ENCODE measurements around the gene EEF1AKMT4. TPM values are rescaled to one million over a fixed set of nuclear protein-coding genes. Genes with fewer than 3 reads are reported as not detected.

The EEF1AKMT4 gene
- total RNA-seq, 1 donor from 2014 or later = 15.2 TPM

DNA sequence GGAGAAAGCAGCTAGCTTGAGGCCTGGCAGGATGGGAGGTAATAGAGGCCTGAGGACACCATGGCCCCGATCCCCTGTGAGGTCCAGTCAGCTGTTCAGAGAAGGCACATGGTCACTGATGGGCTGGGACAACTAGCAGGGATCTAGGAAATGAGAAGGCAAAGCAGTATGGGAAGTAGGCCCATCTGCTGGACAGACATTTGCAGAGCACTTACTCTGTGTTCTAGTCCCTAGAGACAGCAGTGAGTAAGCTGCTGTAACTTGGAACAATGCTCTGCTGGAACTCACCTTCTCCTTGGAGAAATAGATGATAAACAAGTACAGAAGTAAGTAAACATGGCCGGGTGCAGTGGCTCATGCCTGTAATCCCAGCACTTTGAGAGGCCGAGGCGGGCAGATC is 33.5 kb downstream of the EEF1AKMT4 start:
- Mint-ChIP-seq H3K27ac (no peak overlapping the region), H3K9me3 (no peaks in the 10 kb centered on the region), H3K27me3 (ENCODE audit: insufficient read depth) (peaks cover 11% of the 10 kb centered on the region), H3K4me1 (ENCODE audit: low read depth) (no peaks in the 10 kb centered on the region), H3K4me3 (no peak overlapping the region), H3K36me3 (ENCODE audit: low read depth) (no peaks in the 10 kb centered on the region)
- intact Hi-C loops (cut with micrococcal nuclease) = no loop called here
- DNase-seq (ENCODE audit: low spot score) = no peak

DNA sequence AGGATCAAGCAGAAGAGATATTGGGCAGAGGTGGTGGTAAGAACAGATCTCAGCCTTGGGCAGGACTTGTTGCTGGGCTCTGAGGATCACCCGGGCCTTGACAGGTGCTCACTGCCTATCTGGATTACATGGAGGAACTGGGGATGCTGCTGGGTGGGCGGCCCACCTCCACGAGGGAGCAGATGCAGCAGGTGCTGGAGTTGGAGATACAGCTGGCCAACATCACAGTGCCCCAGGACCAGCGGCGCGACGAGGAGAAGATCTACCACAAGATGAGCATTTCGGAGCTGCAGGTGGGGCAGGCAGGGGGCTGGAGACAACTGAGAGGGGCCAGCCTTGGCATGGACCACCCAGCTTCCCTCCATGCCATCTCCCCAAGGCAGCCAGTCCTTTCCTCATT is 34.2 kb downstream of the EEF1AKMT4 start:
- no peak for DNase-seq (ENCODE audit: low spot score)
- H3K4me1 Mint-ChIP-seq (ENCODE audit: low read depth) = no peaks in the 10 kb centered on the region
- H3K4me3 Mint-ChIP-seq = no peak overlapping the region
- no peak overlapping the region for H3K27ac Mint-ChIP-seq
- H3K36me3 Mint-ChIP-seq (ENCODE audit: low read depth) = no peaks in the 10 kb centered on the region
- no peaks in the 10 kb centered on the region for H3K9me3 Mint-ChIP-seq
- H3K27me3 Mint-ChIP-seq (ENCODE audit: insufficient read depth) = peaks cover 8% of the 10 kb centered on the region
- intact Hi-C loops (cut with micrococcal nuclease) = no loop called here

DNA sequence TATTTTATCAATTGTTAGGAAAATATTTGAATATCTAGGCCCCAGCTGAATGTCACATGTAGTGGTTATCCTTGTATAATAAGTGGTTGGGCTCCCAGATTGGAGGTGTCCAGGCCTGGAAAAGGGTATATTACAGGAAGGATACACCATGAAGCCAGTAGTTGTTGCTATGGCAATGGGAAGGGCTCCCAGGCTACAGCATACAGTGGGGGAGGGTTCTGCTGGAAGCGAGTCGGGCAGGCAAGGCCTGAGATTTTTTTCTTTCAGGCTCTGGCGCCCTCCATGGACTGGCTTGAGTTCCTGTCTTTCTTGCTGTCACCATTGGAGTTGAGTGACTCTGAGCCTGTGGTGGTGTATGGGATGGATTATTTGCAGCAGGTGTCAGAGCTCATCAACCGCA is 35.2 kb downstream of the EEF1AKMT4 start:
- no peak overlapping the region for H3K27ac Mint-ChIP-seq
- H3K27me3 Mint-ChIP-seq (ENCODE audit: insufficient read depth) = peaks cover 10% of the 10 kb centered on the region
- H3K9me3 Mint-ChIP-seq = no peaks in the 10 kb centered on the region
- intact Hi-C loops (cut with micrococcal nuclease) = no loop called here
- peaks cover 7% of the 10 kb centered on the region for H3K4me1 Mint-ChIP-seq (ENCODE audit: low read depth)
- H3K36me3 Mint-ChIP-seq (ENCODE audit: low read depth) = no peaks in the 10 kb centered on the region
- H3K4me3 Mint-ChIP-seq = no peak overlapping the region
- DNase-seq (ENCODE audit: low spot score) = no peak

DNA sequence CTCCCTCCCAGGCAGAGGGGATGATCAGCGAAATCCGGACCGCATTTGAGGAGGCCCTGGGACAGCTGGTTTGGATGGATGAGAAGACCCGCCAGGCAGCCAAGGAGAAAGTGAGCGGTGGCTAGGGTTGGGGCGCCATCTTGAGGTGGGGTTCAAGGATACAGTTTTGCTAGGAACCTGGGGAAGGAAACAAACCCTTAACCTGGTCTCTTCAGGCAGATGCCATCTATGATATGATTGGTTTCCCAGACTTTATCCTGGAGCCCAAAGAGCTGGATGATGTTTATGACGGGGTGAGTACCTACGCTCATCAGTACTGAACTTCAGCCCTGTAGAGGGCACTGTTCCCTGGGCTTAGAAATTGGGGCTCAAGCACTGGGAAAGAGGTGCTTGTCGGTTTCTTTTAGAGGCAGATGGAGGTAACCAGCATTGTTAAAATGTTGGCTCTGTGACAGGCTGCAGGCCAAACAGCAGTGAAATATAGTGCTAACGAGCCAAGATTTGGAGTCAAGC is 40.0 kb downstream of the EEF1AKMT4 start:
- Mint-ChIP-seq H3K27ac (no peak overlapping the region), H3K4me3 (no peak overlapping the region), H3K4me1 (ENCODE audit: low read depth) (peaks cover 7% of the 10 kb centered on the region), H3K9me3 (no peaks in the 10 kb centered on the region), H3K27me3 (ENCODE audit: insufficient read depth) (peaks cover 10% of the 10 kb centered on the region), H3K36me3 (ENCODE audit: low read depth) (no peaks in the 10 kb centered on the region)
- intact Hi-C loops (cut with micrococcal nuclease) = loop anchor here (1.0 to 2.0 kb wide), 4 partner anchors 39 to 394 kb away; partner anchors contain the start of gene ABCC5
- DNase-seq (ENCODE audit: low spot score) = peak; percentile 46

DNA sequence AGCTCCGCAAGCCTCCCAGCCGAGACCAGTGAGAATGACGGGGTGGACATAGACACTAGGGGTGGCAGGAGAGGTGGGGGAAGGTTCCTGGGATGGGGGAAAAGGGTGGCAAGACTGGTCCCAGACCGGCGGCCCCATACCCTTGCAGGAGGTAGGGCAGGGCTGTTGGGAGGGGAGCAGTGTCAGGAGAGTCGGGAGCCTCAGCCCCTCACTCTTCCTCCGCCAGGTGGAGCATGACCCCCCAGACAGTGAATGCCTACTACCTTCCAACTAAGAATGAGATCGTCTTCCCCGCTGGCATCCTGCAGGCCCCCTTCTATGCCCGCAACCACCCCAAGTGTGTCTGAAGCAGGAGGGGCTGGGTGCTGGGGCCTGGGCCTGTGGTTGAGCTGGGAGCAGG is 40.9 kb downstream of the EEF1AKMT4 start:
- H3K9me3 Mint-ChIP-seq = no peaks in the 10 kb centered on the region
- H3K4me1 Mint-ChIP-seq (ENCODE audit: low read depth) = peaks cover 7% of the 10 kb centered on the region
- no peaks in the 10 kb centered on the region for H3K36me3 Mint-ChIP-seq (ENCODE audit: low read depth)
- DNase-seq (ENCODE audit: low spot score) = no peak
- peaks cover 10% of the 10 kb centered on the region for H3K27me3 Mint-ChIP-seq (ENCODE audit: insufficient read depth)
- intact Hi-C loops (cut with micrococcal nuclease) = loop anchor here (10.0 kb wide), 1 partner anchor 846 kb away; no protein-coding TSS in a partner anchor
- H3K4me3 Mint-ChIP-seq = no peak overlapping the region
- no peak overlapping the region for H3K27ac Mint-ChIP-seq

DNA sequence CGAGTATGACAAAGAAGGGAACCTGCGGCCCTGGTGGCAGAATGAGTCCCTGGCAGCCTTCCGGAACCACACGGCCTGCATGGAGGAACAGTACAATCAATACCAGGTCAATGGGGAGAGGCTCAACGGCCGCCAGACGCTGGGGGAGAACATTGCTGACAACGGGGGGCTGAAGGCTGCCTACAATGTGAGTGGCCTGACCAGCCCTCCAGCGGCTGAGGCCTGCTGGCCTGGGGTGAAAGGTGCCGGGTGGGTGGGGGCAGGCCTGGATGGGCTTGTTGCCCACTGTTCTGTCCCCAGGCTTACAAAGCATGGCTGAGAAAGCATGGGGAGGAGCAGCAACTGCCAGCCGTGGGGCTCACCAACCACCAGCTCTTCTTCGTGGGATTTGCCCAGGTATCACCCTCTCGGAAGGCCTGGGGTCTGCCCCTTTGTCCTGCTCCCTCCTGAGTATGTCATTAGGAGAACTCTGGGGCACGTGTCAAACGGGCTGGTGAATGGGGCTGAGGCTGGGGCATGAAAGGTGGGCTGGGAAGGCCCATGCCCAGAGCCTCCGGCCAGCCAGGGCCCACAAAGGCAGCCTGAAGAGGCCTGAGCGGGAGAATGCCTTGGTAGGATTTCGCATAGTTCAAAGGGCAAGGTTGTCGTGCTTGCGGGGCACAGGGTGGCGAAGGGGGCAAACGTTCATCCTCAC is 41.7 kb downstream of the EEF1AKMT4 start:
- Mint-ChIP-seq H3K4me3 (no peak overlapping the region), H3K27me3 (ENCODE audit: insufficient read depth) (peaks cover 10% of the 10 kb centered on the region), H3K9me3 (no peaks in the 10 kb centered on the region), H3K4me1 (ENCODE audit: low read depth) (peaks cover 7% of the 10 kb centered on the region), H3K27ac (no peak overlapping the region), H3K36me3 (ENCODE audit: low read depth) (no peaks in the 10 kb centered on the region)
- no peak for DNase-seq (ENCODE audit: low spot score)
- intact Hi-C loops (cut with micrococcal nuclease) = loop anchor here (10.0 kb wide), 1 partner anchor 846 kb away; no protein-coding TSS in a partner anchor

DNA sequence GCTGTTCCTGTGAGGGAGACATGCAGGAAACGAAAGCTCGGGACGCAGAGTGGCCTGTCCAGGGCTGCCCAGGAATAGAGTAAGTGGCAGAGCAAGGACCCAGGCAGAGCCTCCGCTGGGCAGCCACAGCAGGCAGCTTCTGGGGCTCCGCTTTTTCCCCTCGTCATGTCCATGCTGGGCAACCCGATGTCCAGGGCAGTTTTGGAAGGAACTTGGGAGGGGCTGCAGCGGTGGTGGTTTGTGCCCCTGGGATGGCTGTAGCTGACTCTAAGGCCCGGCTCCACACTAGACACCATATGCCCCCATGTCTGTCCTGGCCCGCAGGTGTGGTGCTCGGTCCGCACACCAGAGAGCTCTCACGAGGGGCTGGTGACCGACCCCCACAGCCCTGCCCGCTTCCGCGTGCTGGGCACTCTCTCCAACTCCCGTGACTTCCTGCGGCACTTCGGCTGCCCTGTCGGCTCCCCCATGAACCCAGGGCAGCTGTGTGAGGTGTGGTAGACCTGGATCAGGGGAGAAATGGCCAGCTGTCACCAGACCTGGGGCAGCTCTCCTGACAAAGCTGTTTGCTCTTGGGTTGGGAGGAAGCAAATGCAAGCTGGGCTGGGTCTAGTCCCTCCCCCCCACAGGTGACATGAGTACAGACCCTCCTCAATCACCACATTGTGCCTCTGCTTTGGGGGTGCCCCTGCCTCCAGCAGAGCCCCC is 42.4 kb downstream of the EEF1AKMT4 start:
- Mint-ChIP-seq H3K36me3 (ENCODE audit: low read depth) (no peaks in the 10 kb centered on the region), H3K9me3 (no peaks in the 10 kb centered on the region), H3K4me1 (ENCODE audit: low read depth) (peaks cover 7% of the 10 kb centered on the region), H3K4me3 (no peak overlapping the region), H3K27me3 (ENCODE audit: insufficient read depth) (peaks cover 11% of the 10 kb centered on the region), H3K27ac (no peak overlapping the region)
- intact Hi-C loops (cut with micrococcal nuclease) = loop anchor here (10.0 kb wide), 1 partner anchor 847 kb away; no protein-coding TSS in a partner anchor
- no peak for DNase-seq (ENCODE audit: low spot score)

DNA sequence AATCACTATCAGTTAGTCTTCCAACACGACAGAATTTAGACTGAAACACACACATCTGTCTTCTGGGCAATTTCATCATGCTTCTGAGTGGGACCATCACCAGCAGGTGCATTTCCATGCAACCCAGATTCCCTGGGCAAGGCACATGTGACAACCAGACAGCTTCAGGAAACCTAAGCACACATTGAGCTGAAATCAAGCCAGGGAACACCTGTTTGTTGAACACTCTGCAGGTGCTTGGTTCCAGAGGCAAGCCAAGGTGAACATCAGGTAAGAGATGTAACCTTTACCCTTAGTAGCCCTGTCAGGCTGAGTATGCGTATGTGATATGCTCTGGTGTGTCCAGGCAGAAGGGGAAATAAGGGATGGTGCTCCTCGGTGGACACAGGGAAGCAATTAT is 46.3 kb downstream of the EEF1AKMT4 start:
- intact Hi-C loops (cut with micrococcal nuclease) = loop anchor here (10.0 kb wide), 1 partner anchor 851 kb away; no protein-coding TSS in a partner anchor
- no peak for DNase-seq (ENCODE audit: low spot score)
- Mint-ChIP-seq H3K4me3 (no peak overlapping the region), H3K9me3 (no peaks in the 10 kb centered on the region), H3K36me3 (ENCODE audit: low read depth) (peaks cover 13% of the 10 kb centered on the region), H3K27me3 (ENCODE audit: insufficient read depth) (peaks cover 8% of the 10 kb centered on the region), H3K4me1 (ENCODE audit: low read depth) (peaks cover 17% of the 10 kb centered on the region), H3K27ac (no peak overlapping the region)

DNA sequence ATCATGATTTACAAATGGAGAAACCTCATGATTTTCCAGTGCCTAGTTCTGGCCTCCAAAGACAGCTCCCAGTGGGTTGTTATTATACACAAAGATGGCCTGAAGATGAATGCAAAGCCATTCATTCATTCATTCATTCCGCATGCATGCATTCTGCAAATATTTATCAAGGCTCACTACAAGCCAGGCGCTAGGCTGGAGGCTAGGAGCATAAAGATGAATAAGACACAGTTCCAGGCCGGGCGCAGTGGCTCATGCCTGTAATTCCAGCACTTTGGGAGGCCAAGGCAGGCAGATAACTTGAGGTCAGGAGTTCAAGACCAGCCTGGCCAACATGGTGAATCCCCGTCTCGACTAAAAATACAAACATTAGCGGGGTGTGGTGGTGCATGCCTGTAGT is 47.1 kb downstream of the EEF1AKMT4 start:
- DNase-seq (ENCODE audit: low spot score) = no peak
- H3K27me3 Mint-ChIP-seq (ENCODE audit: insufficient read depth) = peaks cover 8% of the 10 kb centered on the region
- H3K4me3 Mint-ChIP-seq = peak overlapping the region; percentile 53
- no peaks in the 10 kb centered on the region for H3K9me3 Mint-ChIP-seq
- intact Hi-C loops (cut with micrococcal nuclease) = loop anchor here (10.0 kb wide), 1 partner anchor 852 kb away; no protein-coding TSS in a partner anchor
- H3K36me3 Mint-ChIP-seq (ENCODE audit: low read depth) = peaks cover 18% of the 10 kb centered on the region
- H3K4me1 Mint-ChIP-seq (ENCODE audit: low read depth) = peaks cover 21% of the 10 kb centered on the region
- H3K27ac Mint-ChIP-seq = peak overlapping the region; percentile 29

DNA sequence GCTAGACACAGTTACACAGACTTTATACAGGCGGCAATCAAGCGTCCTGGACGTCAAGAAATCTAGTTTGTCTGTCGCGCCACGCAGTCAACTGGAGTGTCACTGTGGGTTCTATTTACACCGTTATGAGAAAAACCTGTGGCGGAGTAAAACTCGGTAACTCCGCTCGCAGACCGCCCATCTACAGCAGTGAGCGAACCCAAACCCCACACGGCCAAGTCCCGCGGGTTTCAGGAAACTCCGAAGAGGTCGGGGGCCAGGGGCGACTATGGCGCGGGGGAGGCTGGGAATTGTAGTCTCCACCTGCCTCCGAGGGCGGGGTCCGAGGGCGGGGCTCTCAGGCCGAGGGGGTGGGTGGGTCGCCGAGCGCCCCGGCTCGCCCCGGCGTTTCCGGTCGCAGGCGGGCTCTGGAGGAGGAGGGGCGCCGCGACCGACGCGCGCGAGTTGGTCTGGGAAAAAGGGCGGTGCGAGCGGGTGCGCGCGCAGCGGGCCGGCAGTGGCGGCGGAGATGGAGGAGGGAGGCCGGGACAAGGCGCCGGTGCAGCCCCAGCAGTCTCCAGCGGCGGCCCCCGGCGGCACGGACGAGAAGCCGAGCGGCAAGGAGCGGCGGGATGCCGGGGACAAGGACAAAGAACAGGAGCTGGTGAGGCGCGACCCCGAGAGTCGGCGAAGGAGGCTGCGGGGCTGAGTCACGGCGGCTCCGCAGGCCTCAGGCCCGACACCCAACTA is 49.5 kb downstream of the EEF1AKMT4 start, which contains the start of gene PSMD2:
Gene PSMD2, plus strand, starts transcription at position 483 of the 729 bp plus-strand sequence. Its CDS starts 26 bp downstream, at position 509.
- Mint-ChIP-seq H3K27ac (peak within 1 kb of the TSS; percentile 85), H3K36me3 (ENCODE audit: low read depth) (peaks cover 36% of the 10 kb centered on the region), H3K4me3 (peak within 1 kb of the TSS; percentile 92), H3K9me3 (no peaks in the 10 kb centered on the region), H3K27me3 (ENCODE audit: insufficient read depth) (peaks cover 4% of the 10 kb centered on the region), H3K4me1 (ENCODE audit: low read depth) (peaks cover 23% of the 10 kb centered on the region)
- DNase-seq (ENCODE audit: low spot score) = peak; percentile 95
- intact Hi-C loops (cut with micrococcal nuclease) = loop anchor here (1.0 to 10.0 kb wide), 10 partner anchors 15 to 854 kb away; partner anchors contain the start of genes ABCF3, AP2M1, CAMK2N2 and EEF1AKMT4

DNA sequence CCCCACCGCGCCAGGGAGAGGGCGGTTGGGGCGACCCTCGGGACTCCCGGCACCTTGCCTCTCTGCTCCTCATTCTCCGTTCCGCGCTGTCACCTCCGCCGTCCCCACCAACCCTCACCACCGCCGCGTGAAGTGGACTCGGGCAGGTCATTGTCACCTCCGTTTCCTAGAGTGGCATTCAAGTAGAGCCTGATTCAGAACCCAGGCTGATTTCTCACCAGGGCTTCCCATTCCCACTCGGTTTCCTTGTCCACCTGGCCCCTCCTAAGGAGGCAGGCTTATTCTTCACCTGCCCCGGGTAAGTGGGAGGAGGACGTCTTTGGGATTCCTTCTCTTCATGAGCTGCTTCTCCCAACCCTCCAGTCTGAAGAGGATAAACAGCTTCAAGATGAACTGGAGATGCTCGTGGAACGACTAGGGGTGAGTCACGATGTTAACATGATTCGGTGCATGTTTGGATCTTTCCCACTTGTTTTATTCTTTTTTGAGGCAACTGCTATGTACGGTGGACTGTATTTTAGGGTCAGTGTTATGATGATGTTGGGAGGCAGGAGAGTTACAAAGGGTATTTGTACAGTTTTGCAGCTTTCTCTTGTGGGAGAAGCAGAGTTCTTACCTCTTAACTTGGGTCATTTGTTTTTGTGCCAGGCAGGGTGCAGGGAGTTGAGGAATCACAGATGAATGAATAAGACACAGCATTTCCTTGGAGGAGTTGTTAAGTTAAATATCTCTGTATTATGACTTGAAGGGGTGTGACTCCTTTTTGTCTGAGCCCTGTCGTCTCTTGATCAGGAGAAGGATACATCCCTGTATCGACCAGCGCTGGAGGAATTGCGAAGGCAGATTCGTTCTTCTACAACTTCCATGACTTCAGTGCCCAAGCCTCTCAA is 50.3 kb downstream of the EEF1AKMT4 start:
- Mint-ChIP-seq H3K36me3 (ENCODE audit: low read depth) (peaks cover 40% of the 10 kb centered on the region), H3K9me3 (no peaks in the 10 kb centered on the region), H3K27ac (peak overlapping the region; percentile 54), H3K4me3 (peak overlapping the region; percentile 92), H3K4me1 (ENCODE audit: low read depth) (peaks cover 28% of the 10 kb centered on the region), H3K27me3 (ENCODE audit: insufficient read depth) (peaks cover 4% of the 10 kb centered on the region)
- intact Hi-C loops (cut with micrococcal nuclease) = loop anchor here (1.0 to 10.0 kb wide), 10 partner anchors 15 to 855 kb away; partner anchors contain the start of genes ABCF3, AP2M1, CAMK2N2 and EEF1AKMT4
- no peak for DNase-seq (ENCODE audit: low spot score)

DNA sequence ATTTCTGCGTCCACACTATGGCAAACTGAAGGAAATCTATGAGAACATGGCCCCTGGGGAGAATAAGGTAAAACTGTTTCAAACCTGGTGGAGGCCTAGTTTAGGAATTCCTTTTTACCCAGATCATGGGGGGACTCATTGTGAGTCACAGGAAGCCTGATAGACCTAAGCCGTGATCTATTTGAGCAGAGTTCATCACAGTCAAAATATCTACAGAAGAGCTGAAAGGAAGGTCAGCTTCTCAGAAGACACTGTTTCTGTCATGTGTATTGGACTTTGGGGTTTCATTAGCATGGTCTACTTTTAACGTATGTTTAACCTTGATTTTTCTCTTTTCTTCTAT is 50.9 kb downstream of the EEF1AKMT4 start:
- H3K27me3 Mint-ChIP-seq (ENCODE audit: insufficient read depth) = peaks cover 4% of the 10 kb centered on the region
- peaks cover 28% of the 10 kb centered on the region for H3K4me1 Mint-ChIP-seq (ENCODE audit: low read depth)
- no peak overlapping the region for H3K27ac Mint-ChIP-seq
- peak overlapping the region; percentile 92 for H3K4me3 Mint-ChIP-seq
- DNase-seq (ENCODE audit: low spot score) = no peak
- H3K9me3 Mint-ChIP-seq = no peaks in the 10 kb centered on the region
- intact Hi-C loops (cut with micrococcal nuclease) = no loop called here
- H3K36me3 Mint-ChIP-seq (ENCODE audit: low read depth) = peaks cover 42% of the 10 kb centered on the region

Measured in activated T-helper 1 cell treated with anti-CD3 and anti-CD28 coated beads, Interleukin-12 subunit alpha, Interleukin-12 subunit beta, Interleukin-2, Interleukin-4 antibody, amounts not matched to agents 30 ng/mL and 10 ng/mL and 1 ng/mL, durations not matched to agents 14 hours and 24 hours and 36 hours (primary cell).